Progenitor cell of endocrine pancreas (in vitro differentiated cells): ENCODE data around the gene RPL31. TPM values are rescaled to one million over a fixed set of nuclear protein-coding genes. Genes with fewer than 3 reads are reported as not detected.

Experiments
- DNase-seq: peaks from one replicate; pipeline ENCODE4 v3.0.0; 2021; ENCODE audit warnings: low spot score; ENCODE audit not compliant: unreplicated experiment
- H3K27ac Mint-ChIP-seq: 2 replicates; pipeline ENCODE4 v1.8.0; 2021; ENCODE audit warnings: mild to moderate bottlenecking, moderate library complexity, mixed read lengths
- H3K27me3 Mint-ChIP-seq: 2 replicates; pipeline ENCODE4 v1.8.0; 2021; ENCODE audit warnings: mixed read lengths
- H3K36me3 Mint-ChIP-seq: 2 replicates; pipeline ENCODE4 v1.8.0; 2022; ENCODE audit warnings: mixed read lengths; ENCODE audit not compliant: insufficient read depth
- H3K4me1 Mint-ChIP-seq: 2 replicates; pipeline ENCODE4 v1.8.0; 2021; ENCODE audit warnings: low read depth, mixed read lengths
- H3K4me3 Mint-ChIP-seq: 2 replicates; pipeline ENCODE4 v1.8.0; 2021; ENCODE audit warnings: low read depth, mild to moderate bottlenecking, moderate library complexity, mixed read lengths
- H3K9me3 Mint-ChIP-seq: 2 replicates; pipeline ENCODE4 v1.8.0; 2021; ENCODE audit warnings: low read depth, mixed read lengths
- total RNA-seq: library from RNA; stranded (reverse); gene quantifications from 2 replicates; pipeline ENCODE4 v1.2.1, GENCODE V29; 2021
- TF ChIP-seq, protein P1 (sequence below): fragments of 200-600 bp; sonication (generic); IDR thresholded peaks from one replicate; pipeline ENCODE4 v1.5.0; 2021; ENCODE audit warnings: antibody characterized with exemption, mild to moderate bottlenecking; ENCODE audit not compliant: unreplicated experiment

Gene RPL31
- total RNA-seq, 1 donor from 2014 or later = 1,632 TPM

DNA sequence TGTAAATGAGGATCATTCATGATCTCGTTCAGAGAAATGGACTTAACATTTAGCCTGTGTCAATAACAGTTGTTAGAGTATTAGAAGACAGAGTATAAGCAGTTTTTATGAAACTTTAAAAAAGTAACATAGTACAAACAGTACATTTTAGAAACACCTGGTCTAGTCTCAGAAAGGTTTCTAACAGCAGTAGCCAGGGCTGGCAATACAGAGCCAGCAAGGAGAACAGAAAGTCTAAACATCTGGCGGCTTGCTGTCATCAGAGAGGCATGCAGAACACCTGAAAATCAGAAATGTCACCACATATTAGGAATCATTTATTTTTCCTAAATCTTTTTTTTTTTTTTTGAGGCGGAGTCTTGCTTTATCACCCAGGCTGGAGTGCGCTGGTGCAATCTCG is 50.1 kb downstream of the RPL31 start:
- H3K4me1 Mint-ChIP-seq = no peaks in the 10 kb centered on the region
- H3K9me3 Mint-ChIP-seq = no peaks in the 10 kb centered on the region
- peaks cover 25% of the 10 kb centered on the region for H3K36me3 Mint-ChIP-seq
- TF ChIP-seq, protein P1, sequence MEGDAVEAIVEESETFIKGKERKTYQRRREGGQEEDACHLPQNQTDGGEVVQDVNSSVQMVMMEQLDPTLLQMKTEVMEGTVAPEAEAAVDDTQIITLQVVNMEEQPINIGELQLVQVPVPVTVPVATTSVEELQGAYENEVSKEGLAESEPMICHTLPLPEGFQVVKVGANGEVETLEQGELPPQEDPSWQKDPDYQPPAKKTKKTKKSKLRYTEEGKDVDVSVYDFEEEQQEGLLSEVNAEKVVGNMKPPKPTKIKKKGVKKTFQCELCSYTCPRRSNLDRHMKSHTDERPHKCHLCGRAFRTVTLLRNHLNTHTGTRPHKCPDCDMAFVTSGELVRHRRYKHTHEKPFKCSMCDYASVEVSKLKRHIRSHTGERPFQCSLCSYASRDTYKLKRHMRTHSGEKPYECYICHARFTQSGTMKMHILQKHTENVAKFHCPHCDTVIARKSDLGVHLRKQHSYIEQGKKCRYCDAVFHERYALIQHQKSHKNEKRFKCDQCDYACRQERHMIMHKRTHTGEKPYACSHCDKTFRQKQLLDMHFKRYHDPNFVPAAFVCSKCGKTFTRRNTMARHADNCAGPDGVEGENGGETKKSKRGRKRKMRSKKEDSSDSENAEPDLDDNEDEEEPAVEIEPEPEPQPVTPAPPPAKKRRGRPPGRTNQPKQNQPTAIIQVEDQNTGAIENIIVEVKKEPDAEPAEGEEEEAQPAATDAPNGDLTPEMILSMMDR = no peak
- H3K27ac Mint-ChIP-seq = no peak overlapping the region
- H3K4me3 Mint-ChIP-seq = no peak overlapping the region
- DNase-seq = no peak
- no peaks in the 10 kb centered on the region for H3K27me3 Mint-ChIP-seq

DNA sequence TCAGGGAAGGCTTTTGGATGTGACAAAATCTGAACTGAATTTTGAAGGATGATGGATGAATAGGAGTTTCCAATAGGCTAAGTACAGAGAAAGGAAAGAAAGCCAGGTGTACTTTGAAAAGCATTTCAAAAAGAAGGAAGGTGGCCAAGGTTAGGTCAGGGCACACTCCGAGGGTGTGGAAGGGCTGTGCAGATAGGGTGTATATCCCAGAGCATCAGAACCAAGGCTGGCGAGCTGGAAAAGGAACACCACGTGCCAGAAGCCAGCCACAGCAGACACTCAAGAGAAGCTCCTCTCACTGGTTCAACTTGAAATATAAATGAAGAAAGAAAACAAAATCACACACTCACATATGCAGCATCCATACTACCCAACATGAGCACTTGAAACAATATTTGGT is 51.0 kb downstream of the RPL31 start:
- no peaks in the 10 kb centered on the region for H3K27me3 Mint-ChIP-seq
- H3K4me1 Mint-ChIP-seq = no peaks in the 10 kb centered on the region
- H3K36me3 Mint-ChIP-seq = peaks cover 32% of the 10 kb centered on the region
- no peaks in the 10 kb centered on the region for H3K9me3 Mint-ChIP-seq
- no peak overlapping the region for H3K4me3 Mint-ChIP-seq
- DNase-seq = no peak
- no peak overlapping the region for H3K27ac Mint-ChIP-seq
- TF ChIP-seq, protein P1 = no peak

Other genes starting within 250 kb of the RPL31 start
- 0.84 and 1.00 TPM in 2 replicates for gene NPAS2, start 182.2 kb upstream of the RPL31 start, total RNA-seq
- 32.6 and 34.8 TPM in 2 replicates for gene TBC1D8, start 149.1 kb downstream of the RPL31 start, total RNA-seq